B cell (primary cell): Measurements from ENCODE around the gene BPIFA3.

ENCODE experiments used
- EZH2 ChIP-seq: IDR thresholded peaks from 2 replicates; pipeline ENCODE4 v1.6.1; 2012; ENCODE audit warnings: borderline replicate concordance, low read depth, mild to moderate bottlenecking, moderate library complexity, low read length; ENCODE audit not compliant: insufficient read depth, poor library complexity, severe bottlenecking
- TF ChIP-seq, protein P1 (sequence below): fragments of 200-600 bp; IDR thresholded peaks from one replicate; pipeline ENCODE4 v1.8.0; 2022; ENCODE audit warnings: antibody characterized with exemption, mild to moderate bottlenecking

GRCh38 chr20:33276303-33277113 lies 59.4 kb downstream of the BPIFA3 start:
- TF ChIP-seq, protein P1, sequence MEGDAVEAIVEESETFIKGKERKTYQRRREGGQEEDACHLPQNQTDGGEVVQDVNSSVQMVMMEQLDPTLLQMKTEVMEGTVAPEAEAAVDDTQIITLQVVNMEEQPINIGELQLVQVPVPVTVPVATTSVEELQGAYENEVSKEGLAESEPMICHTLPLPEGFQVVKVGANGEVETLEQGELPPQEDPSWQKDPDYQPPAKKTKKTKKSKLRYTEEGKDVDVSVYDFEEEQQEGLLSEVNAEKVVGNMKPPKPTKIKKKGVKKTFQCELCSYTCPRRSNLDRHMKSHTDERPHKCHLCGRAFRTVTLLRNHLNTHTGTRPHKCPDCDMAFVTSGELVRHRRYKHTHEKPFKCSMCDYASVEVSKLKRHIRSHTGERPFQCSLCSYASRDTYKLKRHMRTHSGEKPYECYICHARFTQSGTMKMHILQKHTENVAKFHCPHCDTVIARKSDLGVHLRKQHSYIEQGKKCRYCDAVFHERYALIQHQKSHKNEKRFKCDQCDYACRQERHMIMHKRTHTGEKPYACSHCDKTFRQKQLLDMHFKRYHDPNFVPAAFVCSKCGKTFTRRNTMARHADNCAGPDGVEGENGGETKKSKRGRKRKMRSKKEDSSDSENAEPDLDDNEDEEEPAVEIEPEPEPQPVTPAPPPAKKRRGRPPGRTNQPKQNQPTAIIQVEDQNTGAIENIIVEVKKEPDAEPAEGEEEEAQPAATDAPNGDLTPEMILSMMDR: no peak
- no peak for TF ChIP-seq EZH2
